Osteoblast (primary cell): ENCODE measurements around the gene CEP89. TPM values are rescaled to one million over a fixed set of nuclear protein-coding genes. Genes with fewer than 3 reads are reported as not detected.
"Not testable (repeated sequence)": the region's sequence is repeated elsewhere in the genome, so short reads cannot be mapped to it uniquely, and the experiment has no call there.

Experiments
- DNase-seq: peaks from one replicate; pipeline ENCODE4 v3.0.0; 2011; ENCODE audit warnings: low spot score, mixed read lengths; ENCODE audit not compliant: insufficient read length; ENCODE audit errors: missing footprints
- H2AFZ ChIP-seq: 2 replicates; pipeline ENCODE4 v1.6.0; 2011; ENCODE audit warnings: mild to moderate bottlenecking, low read length
- H3K27ac ChIP-seq: 2 replicates; pipeline ENCODE4 v1.5.1; 2011; ENCODE audit warnings: mild to moderate bottlenecking, low read depth, low read length, moderate library complexity
- H3K27me3 ChIP-seq: 2 replicates; pipeline ENCODE4 v1.6.0; 2012; ENCODE audit warnings: mild to moderate bottlenecking, control low read depth, inconsistent platforms, low read length, moderate library complexity; ENCODE audit not compliant: insufficient read depth
- H3K36me3 ChIP-seq: 2 replicates; pipeline ENCODE4 v1.5.1; 2011; ENCODE audit warnings: mild to moderate bottlenecking, low read length, control low read depth, moderate library complexity; ENCODE audit not compliant: insufficient read depth
- H3K4me1 ChIP-seq: 2 replicates; pipeline ENCODE4 v1.5.1; 2011; ENCODE audit warnings: mild to moderate bottlenecking, low read length, control low read depth, moderate library complexity; ENCODE audit not compliant: insufficient read depth
- H3K4me2 ChIP-seq: 2 replicates; pipeline ENCODE4 v1.6.0; 2011; ENCODE audit warnings: mild to moderate bottlenecking, low read length; ENCODE audit not compliant: insufficient read depth
- H3K4me3 ChIP-seq: fragments of 200-600 bp; sonication (generic); 3 replicates; pipeline ENCODE4 v1.5.1; 2012; ENCODE audit warnings: mild to moderate bottlenecking, low read length, inconsistent platforms; ENCODE audit not compliant: insufficient read depth
- H3K79me2 ChIP-seq: 2 replicates; pipeline ENCODE4 v1.6.0; 2012; ENCODE audit warnings: mild to moderate bottlenecking, low read length, control low read depth, inconsistent platforms; ENCODE audit not compliant: insufficient read depth
- H3K9me3 ChIP-seq: 2 replicates; pipeline ENCODE4 v1.5.1; 2011; ENCODE audit warnings: low read depth, low read length, control low read depth
- H4K20me1 ChIP-seq: 2 replicates; pipeline ENCODE4 v1.6.0; 2012; ENCODE audit warnings: mild to moderate bottlenecking, low read length, control low read depth; ENCODE audit not compliant: insufficient read depth
- CTCF ChIP-seq: IDR thresholded peaks from 2 replicates; pipeline ENCODE4 v1.5.1; 2011; ENCODE audit warnings: mild to moderate bottlenecking, low read depth, low read length, moderate library complexity; ENCODE audit errors: extremely low read depth
- total RNA-seq: library from RNA; depleted of rRNA; stranded (reverse); fragments of >200 nt; gene quantifications from 2 replicates; pipeline ENCODE4 v1.2.3, GENCODE V29; 2012

The CEP89 gene
- total RNA-seq, 1 donor: 18.5 TPM

DNA sequence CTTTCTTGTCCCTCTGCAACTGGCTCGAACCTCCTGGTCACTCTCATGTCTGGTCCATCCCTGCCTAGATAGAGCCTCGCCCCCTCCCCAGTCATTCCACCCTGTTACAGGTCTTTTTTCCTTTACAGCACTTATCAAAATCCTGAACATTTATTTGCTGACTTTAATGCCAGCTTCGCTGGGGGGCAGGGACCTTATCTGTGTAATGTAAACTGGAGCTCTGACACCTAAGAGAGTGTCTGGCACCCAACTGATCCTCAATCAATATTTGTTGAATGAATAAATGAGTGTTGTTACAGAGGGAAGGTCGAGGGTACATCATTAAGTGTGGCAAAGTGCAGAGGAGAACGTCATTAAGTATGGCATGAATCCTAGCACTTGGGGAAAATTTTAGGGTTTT lies 17.0 kb upstream of the CEP89 start:
- Histone ChIP-seq H3K27me3 (no peaks in the 10 kb centered on the region), H3K27ac (no peak overlapping the region), H4K20me1 (no peaks in the 10 kb centered on the region), H3K4me1 (no peaks in the 10 kb centered on the region), H3K4me2 (no peak overlapping the region), H3K79me2 (no peaks in the 10 kb centered on the region), H3K4me3 (no peak overlapping the region), H3K9me3 (no peaks in the 10 kb centered on the region), H3K36me3 (no peaks in the 10 kb centered on the region), H2AFZ (no peak overlapping the region)
- TF ChIP-seq CTCF: no peak
- no peak for DNase-seq

DNA sequence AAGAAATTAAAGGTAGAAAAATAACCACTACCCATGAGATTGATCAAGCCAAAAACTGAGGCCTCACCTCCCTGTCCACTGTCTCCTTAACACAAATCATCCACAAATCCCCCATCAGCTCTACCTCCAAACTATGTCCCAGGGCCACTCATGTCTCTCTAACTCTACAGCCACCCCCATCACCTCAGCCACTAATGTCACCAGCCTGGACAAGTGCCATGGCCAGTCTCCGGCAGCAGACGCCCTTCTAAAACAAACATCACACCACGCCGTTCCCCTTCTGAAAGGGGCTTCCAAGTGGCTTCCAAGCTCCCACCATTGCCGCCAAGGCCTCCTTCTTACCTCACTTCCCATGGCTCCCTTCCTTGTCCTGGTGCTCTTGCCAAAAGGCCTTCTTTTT lies 16.5 kb upstream of the CEP89 start:
- not testable (repeated sequence) for H3K9me3 ChIP-seq, H3K27me3 ChIP-seq, H3K4me1 ChIP-seq, H3K79me2 ChIP-seq, H3K4me3 ChIP-seq, H3K4me2 ChIP-seq, DNase-seq, H3K27ac ChIP-seq, H2AFZ ChIP-seq, H3K36me3 ChIP-seq, H4K20me1 ChIP-seq

- H3K36me3 ChIP-seq, H3K4me3 ChIP-seq, H2AFZ ChIP-seq, DNase-seq, H3K4me1 ChIP-seq, H3K79me2 ChIP-seq, H4K20me1 ChIP-seq, H3K4me2 ChIP-seq, H3K9me3 ChIP-seq, H3K27me3 ChIP-seq, H3K27ac ChIP-seq: not testable (repeated sequence)
These were observed 10.7 kb upstream of the CEP89 start for GRCh38 chr19:32982488-32982887.

DNA sequence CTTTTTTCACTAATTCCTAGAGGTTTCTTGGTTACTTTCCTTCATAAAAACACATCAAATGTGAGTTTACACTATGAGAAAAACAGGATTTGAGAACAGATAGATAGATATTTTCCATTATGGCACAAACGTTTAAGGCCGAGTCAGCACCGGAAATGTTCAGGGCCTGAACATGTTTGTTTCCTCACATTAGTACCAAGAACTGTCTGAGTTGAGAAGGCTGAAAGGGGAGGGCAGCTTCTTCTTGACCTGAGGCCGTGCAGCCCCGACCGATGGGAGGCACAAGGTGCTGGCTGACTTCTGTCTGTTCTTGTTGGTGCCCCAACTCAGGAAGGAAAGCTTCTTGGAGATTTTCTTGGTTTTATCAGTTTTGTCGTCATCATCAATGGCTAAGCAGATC lies 8.0 kb upstream of the CEP89 start:
- H3K27ac ChIP-seq, H2AFZ ChIP-seq, H3K4me1 ChIP-seq, H3K9me3 ChIP-seq, H3K36me3 ChIP-seq, H3K27me3 ChIP-seq, H3K4me3 ChIP-seq, H4K20me1 ChIP-seq, DNase-seq, H3K4me2 ChIP-seq, H3K79me2 ChIP-seq: not testable (repeated sequence)

DNA sequence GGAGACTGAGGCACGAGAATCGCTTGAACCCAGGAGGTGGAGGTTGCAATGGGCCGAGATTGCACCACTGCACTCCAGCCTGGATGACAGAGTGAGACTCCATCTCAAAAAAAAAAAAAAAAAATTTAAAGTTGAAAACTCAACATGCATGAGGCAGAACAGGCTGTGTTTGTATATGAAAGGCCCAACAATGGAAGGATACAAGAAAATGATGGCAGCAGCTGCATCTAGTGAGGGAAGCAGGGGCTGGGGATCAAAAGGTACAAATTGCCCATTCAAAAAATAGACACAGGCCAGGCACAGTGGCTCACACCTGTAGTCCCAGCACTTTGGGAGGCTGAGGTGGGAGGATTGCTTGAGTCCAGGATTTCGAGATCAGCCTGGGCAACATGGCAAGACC lies 6.1 kb upstream of the CEP89 start:
- not testable (repeated sequence) for DNase-seq, H4K20me1 ChIP-seq, H3K9me3 ChIP-seq, H3K4me2 ChIP-seq, H3K27me3 ChIP-seq, H3K4me1 ChIP-seq, H3K27ac ChIP-seq, H3K36me3 ChIP-seq, H2AFZ ChIP-seq, H3K79me2 ChIP-seq, H3K4me3 ChIP-seq

DNA sequence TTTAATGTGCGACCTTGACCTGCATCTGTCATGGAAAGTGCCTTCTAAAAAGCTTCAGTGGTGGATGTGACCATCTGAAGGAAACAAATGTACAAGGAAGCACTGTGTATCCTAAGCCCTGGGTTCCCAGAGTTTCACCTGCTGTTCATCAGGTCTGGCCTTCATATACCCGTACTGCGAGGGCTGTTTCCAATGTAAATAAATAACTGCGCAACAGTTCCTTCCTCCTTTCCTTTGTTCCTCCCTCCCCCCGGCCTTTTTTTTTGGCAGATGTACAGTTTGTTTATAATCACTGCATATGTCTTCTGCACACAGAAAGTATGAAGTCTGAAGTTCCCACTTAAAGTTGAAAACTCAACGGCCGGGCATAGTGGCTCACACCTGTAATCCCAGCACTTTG lies 5.5 kb upstream of the CEP89 start:
- H3K9me3 ChIP-seq: no peaks in the 10 kb centered on the region
- H3K4me3 ChIP-seq: no peak overlapping the region
- no peak overlapping the region for H2AFZ ChIP-seq
- no peak overlapping the region for H3K27ac ChIP-seq
- peaks cover 2% of the 10 kb centered on the region for H3K4me1 ChIP-seq
- no peaks in the 10 kb centered on the region for H4K20me1 ChIP-seq
- H3K36me3 ChIP-seq: no peaks in the 10 kb centered on the region
- no peak for DNase-seq
- H3K79me2 ChIP-seq: no peaks in the 10 kb centered on the region
- H3K4me2 ChIP-seq: no peak overlapping the region
- TF ChIP-seq CTCF: no peak
- H3K27me3 ChIP-seq: no peaks in the 10 kb centered on the region
